Activated B cell treated with CpG ODN at 0.5 μM for 24 hours (primary cell): ENCODE measurements around the gene SLC38A9. TPM values are rescaled to one million over a fixed set of nuclear protein-coding genes. Genes with fewer than 3 reads are reported as not detected.

Experiments
- ATAC-seq: fragments of 200-7000 bp; cut with Tn5 transposase; one replicate; pipeline ENCODE4 v1.10.0; 2021; ENCODE audit warnings: low read depth, mild to moderate bottlenecking, moderate library complexity
- CTCF ChIA-PET: fragments of 350-600 bp; sonication (Branson Sonifier 250); formaldehyde crosslinking; loops from one replicate; lab custom pipeline; 2021; ENCODE audit warnings: antibody characterized with exemption; lab: Charles Lee
- POLR2A ChIA-PET: fragments of 350-600 bp; sonication (Branson Sonifier 250); formaldehyde crosslinking; loops from one replicate; lab custom pipeline; 2021; ENCODE audit warnings: antibody characterized with exemption; lab: Charles Lee
- DNase-seq: peaks from one replicate; pipeline ENCODE4 v3.0.0; 2022
- H3K27ac Mint-ChIP-seq: one replicate; pipeline ENCODE4 v1.8.0; 2020; ENCODE audit warnings: mixed read lengths
- H3K27me3 Mint-ChIP-seq: one replicate; pipeline ENCODE4 v1.8.0; 2021; ENCODE audit warnings: mixed read lengths
- H3K36me3 Mint-ChIP-seq: one replicate; pipeline ENCODE4 v1.8.0; 2021; ENCODE audit warnings: low read depth, mixed read lengths
- H3K4me1 Mint-ChIP-seq: one replicate; pipeline ENCODE4 v1.8.0; 2021; ENCODE audit warnings: mixed read lengths
- H3K4me3 Mint-ChIP-seq: one replicate; pipeline ENCODE4 v1.8.0; 2020; ENCODE audit warnings: mild to moderate bottlenecking, mixed read lengths
- H3K9me3 Mint-ChIP-seq: one replicate; pipeline ENCODE4 v1.8.0; 2020; ENCODE audit warnings: mixed read lengths
- intact Hi-C: fragments of 100-400 bp; cut with micrococcal nuclease; formaldehyde crosslinking; loops from one replicate; pipeline ENCODE4 v1.15.1; 2024
- total RNA-seq: library from RNA; stranded (reverse); gene quantifications from 2 replicates; pipeline ENCODE4 v1.2.3, GENCODE V29; 2022
- TF ChIP-seq, protein P1 (sequence below): fragments of 200-600 bp; IDR thresholded peaks from one replicate; pipeline ENCODE4 v1.8.0; 2022; ENCODE audit warnings: antibody characterized with exemption, mild to moderate bottlenecking

Gene SLC38A9
- total RNA-seq, 1 donor from 2014 or later, result 29.9 TPM

DNA sequence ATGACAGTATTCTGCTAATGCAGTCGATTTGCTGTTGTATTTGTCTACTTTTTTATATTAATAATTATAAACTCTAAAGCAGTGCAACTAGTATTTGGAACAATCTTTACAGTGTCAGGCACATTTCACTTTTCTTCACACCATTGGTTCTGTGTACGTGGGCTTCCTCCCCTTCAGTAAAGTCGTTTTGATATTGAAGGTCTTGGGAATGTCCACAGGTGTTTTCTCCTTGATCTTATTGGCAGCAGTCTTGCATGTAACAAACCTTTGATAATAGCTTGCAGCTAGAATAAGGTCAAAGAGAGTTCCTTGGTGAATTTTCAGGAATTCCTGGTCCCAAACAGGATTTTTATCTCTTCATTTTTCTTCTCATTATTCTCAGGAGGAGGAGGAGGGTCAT lies 37.9 kb upstream of the SLC38A9 start:
- CTCF ChIA-PET, result no interaction called here
- Mint-ChIP-seq H3K36me3 (no peaks in the 10 kb centered on the region), H3K27me3 (peaks cover 6% of the 10 kb centered on the region), H3K4me3 (no peak overlapping the region), H3K27ac (no peak overlapping the region), H3K9me3 (no peaks in the 10 kb centered on the region), H3K4me1 (no peaks in the 10 kb centered on the region)
- no peak for DNase-seq
- TF ChIP-seq, protein P1, sequence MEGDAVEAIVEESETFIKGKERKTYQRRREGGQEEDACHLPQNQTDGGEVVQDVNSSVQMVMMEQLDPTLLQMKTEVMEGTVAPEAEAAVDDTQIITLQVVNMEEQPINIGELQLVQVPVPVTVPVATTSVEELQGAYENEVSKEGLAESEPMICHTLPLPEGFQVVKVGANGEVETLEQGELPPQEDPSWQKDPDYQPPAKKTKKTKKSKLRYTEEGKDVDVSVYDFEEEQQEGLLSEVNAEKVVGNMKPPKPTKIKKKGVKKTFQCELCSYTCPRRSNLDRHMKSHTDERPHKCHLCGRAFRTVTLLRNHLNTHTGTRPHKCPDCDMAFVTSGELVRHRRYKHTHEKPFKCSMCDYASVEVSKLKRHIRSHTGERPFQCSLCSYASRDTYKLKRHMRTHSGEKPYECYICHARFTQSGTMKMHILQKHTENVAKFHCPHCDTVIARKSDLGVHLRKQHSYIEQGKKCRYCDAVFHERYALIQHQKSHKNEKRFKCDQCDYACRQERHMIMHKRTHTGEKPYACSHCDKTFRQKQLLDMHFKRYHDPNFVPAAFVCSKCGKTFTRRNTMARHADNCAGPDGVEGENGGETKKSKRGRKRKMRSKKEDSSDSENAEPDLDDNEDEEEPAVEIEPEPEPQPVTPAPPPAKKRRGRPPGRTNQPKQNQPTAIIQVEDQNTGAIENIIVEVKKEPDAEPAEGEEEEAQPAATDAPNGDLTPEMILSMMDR, result no peak
- intact Hi-C loops, result no loop called here
- POLR2A ChIA-PET, result no interaction called here
- ATAC-seq, result no peak

DNA sequence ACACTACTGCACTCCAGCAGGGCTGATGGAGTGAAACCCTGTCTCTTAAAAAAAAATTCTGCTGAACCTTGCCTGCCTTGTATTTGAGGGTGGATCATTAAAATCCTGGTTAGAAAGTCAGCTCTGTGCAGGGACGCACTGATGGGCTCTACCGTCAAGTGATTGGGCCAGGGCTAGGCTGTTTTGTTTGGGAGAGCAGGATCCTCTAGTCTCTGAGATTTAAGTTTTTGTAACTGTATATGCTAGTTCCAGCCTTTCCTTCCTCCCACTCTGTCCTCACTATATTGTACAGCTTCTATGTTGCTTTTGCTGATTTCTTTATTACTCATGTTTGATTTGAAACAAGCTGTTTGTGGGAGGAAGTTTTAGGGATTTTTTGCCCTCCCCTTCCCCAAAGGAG lies 37.3 kb upstream of the SLC38A9 start:
- ChIA-PET CTCF (no interaction called here), POLR2A (no interaction called here)
- intact Hi-C loops, result no loop called here
- TF ChIP-seq, protein P1, result no peak
- no peak overlapping the region for H3K27ac Mint-ChIP-seq
- H3K4me1 Mint-ChIP-seq, result no peaks in the 10 kb centered on the region
- no peaks in the 10 kb centered on the region for H3K9me3 Mint-ChIP-seq
- no peaks in the 10 kb centered on the region for H3K36me3 Mint-ChIP-seq
- peaks cover 4% of the 10 kb centered on the region for H3K27me3 Mint-ChIP-seq
- H3K4me3 Mint-ChIP-seq, result no peak overlapping the region
- ATAC-seq (no peak), DNase-seq (no peak)

DNA sequence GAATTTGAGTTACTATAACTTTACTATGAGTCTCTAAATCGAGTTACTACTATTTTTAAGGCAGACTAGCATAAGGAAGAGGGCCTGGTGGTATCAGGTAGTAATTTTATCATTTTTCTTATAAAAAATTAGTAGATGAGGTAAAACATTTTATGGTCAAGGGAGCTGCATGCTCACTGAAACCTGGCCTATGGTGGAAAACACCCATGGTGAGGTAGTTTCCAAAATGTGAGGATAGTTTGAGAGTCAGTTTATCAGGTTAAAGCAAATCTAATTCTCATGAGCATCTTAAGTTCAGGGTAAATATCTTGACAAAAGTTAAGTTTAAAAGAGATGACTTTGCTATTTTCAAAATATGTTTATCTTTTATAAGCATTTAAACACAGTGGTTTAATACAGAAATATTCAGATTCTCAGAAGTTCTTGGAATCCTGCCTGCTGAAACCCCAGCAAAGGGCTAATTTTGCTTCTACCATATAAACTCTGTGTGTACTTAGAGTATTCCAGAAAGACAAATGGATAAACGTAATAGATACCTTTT lies 35.7 kb upstream of the SLC38A9 start:
- Mint-ChIP-seq H3K27ac (no peak overlapping the region), H3K4me1 (no peaks in the 10 kb centered on the region), H3K9me3 (no peaks in the 10 kb centered on the region), H3K4me3 (no peak overlapping the region), H3K36me3 (no peaks in the 10 kb centered on the region), H3K27me3 (peaks cover 4% of the 10 kb centered on the region)
- DNase-seq (no peak), ATAC-seq (no peak)
- intact Hi-C loops, result no loop called here
- TF ChIP-seq, protein P1, result no peak
- POLR2A ChIA-PET, result no interaction called here
- CTCF ChIA-PET, result interaction anchor here (0.6 kb wide), 1 partner anchor 428 kb away, joined by 3 read pairs; no protein-coding TSS in a partner anchor

DNA sequence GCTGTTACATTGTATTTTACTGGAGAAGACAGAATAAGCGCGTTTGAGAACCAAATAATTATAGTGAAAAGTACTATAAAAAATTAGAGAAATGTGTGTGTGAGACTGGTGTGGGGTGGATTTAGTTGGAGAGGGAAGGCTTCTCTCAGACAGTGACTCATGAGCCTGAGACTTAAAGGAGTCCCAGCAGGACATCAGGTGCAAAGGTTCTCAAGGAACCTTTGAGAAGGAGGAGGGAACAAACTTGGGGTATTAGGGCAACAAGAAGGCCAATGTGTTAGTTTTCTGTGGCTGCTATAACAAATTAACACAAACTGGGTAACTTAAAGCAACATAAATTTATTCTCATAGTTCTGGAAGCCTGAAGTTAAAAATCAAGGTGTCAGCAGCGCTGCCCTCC lies 30.7 kb upstream of the SLC38A9 start:
- Mint-ChIP-seq H3K4me1 (no peaks in the 10 kb centered on the region), H3K4me3 (no peak overlapping the region), H3K27me3 (peaks cover 8% of the 10 kb centered on the region), H3K27ac (no peak overlapping the region), H3K36me3 (no peaks in the 10 kb centered on the region), H3K9me3 (no peaks in the 10 kb centered on the region)
- CTCF ChIA-PET, result no interaction called here
- intact Hi-C loops, result no loop called here
- DNase-seq (no peak), ATAC-seq (no peak)
- TF ChIP-seq, protein P1, result no peak
- POLR2A ChIA-PET, result no interaction called here

DNA sequence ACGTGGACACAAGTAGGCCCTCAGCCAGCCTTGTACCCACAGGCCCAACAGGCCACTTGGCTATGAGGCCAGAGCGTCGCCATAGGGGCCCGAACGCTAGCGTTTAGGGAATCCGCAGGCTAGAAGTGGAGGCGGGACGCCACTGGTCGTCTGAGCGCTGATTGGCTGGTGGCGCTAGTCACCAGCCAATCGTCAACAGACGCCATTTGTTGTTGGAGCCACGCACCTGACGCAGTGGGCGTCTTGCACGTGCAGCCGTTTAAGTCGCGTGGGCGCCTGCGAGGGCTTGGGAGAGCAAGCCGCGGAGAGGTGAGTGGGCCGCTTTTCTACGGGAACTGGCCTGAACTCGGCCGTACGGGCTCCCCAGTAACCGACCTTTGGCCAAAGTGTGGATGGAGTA lies 25.7 kb upstream of the SLC38A9 start, which contains the start of gene DDX4:
TSS of gene DDX4 (plus strand) at position 269 of the 400 bp plus-strand sequence. CDS start 903 bp downstream, outside the sequence.
- Mint-ChIP-seq H3K4me1 (no peaks in the 10 kb centered on the region), H3K27ac (no peak within 1 kb of the TSS), H3K4me3 (no peak within 1 kb of the TSS), H3K36me3 (no peaks in the 10 kb centered on the region), H3K9me3 (no peaks in the 10 kb centered on the region), H3K27me3 (peaks cover 5% of the 10 kb centered on the region)
- ChIA-PET CTCF (no interaction called here), POLR2A (no interaction called here)
- no peak for ATAC-seq
- intact Hi-C loops, result no loop called here
- TF ChIP-seq, protein P1, result no peak
- no peak for DNase-seq
